Prostate gland (tissue), 2 donors: Measurements from ENCODE around the gene ARHGAP9. TPM values are rescaled to one million over a fixed set of nuclear protein-coding genes. Genes with fewer than 3 reads are reported as not detected.
A peak's percentile ranks its signal among the peaks of the same experiment; 100 is the strongest.

Experiments
- DNase-seq: peaks from one replicate; pipeline ENCODE4 v3.0.0-alpha.2; 2019; ENCODE audit warnings: low spot score
- H3K27ac ChIP-seq, 2 donors: fragments of 200-600 bp; sonication (generic); 2 replicates each; pipeline ENCODE4 v1.5.1; 2017 to 2019
- H3K27me3 ChIP-seq: fragments of 200-600 bp; sonication (generic); replicated peaks from 2 replicates; pipeline ENCODE4 v1.5.1; 2019; ENCODE audit not compliant: insufficient read depth
- H3K36me3 ChIP-seq, 2 donors: fragments of 200-600 bp; sonication (generic); 1 replicate in 1 of 2; 2 replicates in 1 of 2; pipeline versions ENCODE4 v1.5.1 to v1.8.1; 2017 to 2019
- H3K4me1 ChIP-seq: fragments of 200-600 bp; sonication (generic); replicated peaks from 2 replicates; pipeline ENCODE4 v1.5.1; 2019
- H3K4me3 ChIP-seq, 2 donors: fragments of 200-600 bp; sonication (generic); 2 replicates each; pipeline ENCODE4 v1.5.1; 2017 to 2019
- H3K9me3 ChIP-seq: fragments of 200-600 bp; sonication (generic); 2 replicates; pipeline ENCODE4 v1.5.1; 2017
- CTCF ChIP-seq, 4 experiments: fragments of 200-600 bp in 2 of 4; fragments of 450-650 bp in 2 of 4; sonication (generic) in 2 of 4; IDR thresholded peaks; 1 replicate in 3 of 4; 2 replicates in 1 of 4; pipeline ENCODE4 v1.5.1; 2016 to 2019; ENCODE audit warnings: antibody characterized with exemption in 4 of 4, mild to moderate bottlenecking in 2 of 4, moderate library complexity in 2 of 4
- POLR2A ChIP-seq: fragments of 450-650 bp; IDR thresholded peaks from one replicate; pipeline ENCODE4 v1.6.1; 2016; ENCODE audit warnings: antibody characterized with exemption, mild to moderate bottlenecking
- POLR2AphosphoS5 ChIP-seq: sonication (generic); formaldehyde crosslinking; IDR thresholded peaks from one replicate; pipeline ENCODE4 v1.6.1; 2017; ENCODE audit warnings: antibody characterized with exemption
- WGBS: methylation state at CpG from one replicate; pipeline ENCODE4 v1.1.5; 2018; 5-methylcytosine and 5-hydroxymethylcytosine counted together
- intact Hi-C: fragments of 100-400 bp; cut with DNase I; formaldehyde crosslinking; loops from one replicate; pipeline ENCODE4 v1.14.2; 2022
- total RNA-seq, 2 donors: library from RNA; depleted of rRNA; stranded (reverse); fragments of >200 nt; gene quantifications; one replicate each; pipeline ENCODE4 v1.1.0, GENCODE V29; 2016

ARHGAP9 gene
- total RNA-seq, 2 donors from 2014 or later, result 3.5 to 13.6 TPM

- peaks cover 10% of the 10 kb centered on the region for H3K4me1 ChIP-seq
- H3K27ac ChIP-seq, result peak overlapping the region; percentile 75 to 87
- TF ChIP-seq POLR2A (no peak), POLR2AphosphoS5 (peak; percentile 84)
- peaks cover 0 to 3% of the 10 kb centered on the region in 2 donors for H3K36me3 ChIP-seq
- no peak overlapping the region for H3K4me3 ChIP-seq
- WGBS, result 83% methylated on average over 15 of the region's 15 CpGs
- no peaks in the 10 kb centered on the region for H3K27me3 ChIP-seq
- intact Hi-C loops, result no loop called here
- DNase-seq, result peak; percentile 63
- H3K9me3 ChIP-seq, result no peaks in the 10 kb centered on the region
These were observed 12.0 kb upstream of the ARHGAP9 start for GRCh38 chr12:57491393-57492280.

- Histone ChIP-seq H3K27ac (peak overlapping the region; percentile 75 to 87), H3K9me3 (no peaks in the 10 kb centered on the region), H3K4me3 (no peak overlapping the region), H3K4me1 (peaks cover 10% of the 10 kb centered on the region), H3K27me3 (no peaks in the 10 kb centered on the region), H3K36me3 (peaks cover 0 to 3% of the 10 kb centered on the region in 2 donors)
- 97% methylated on average over 4 of the region's 4 CpGs for WGBS
- intact Hi-C loops, result no loop called here
- TF ChIP-seq POLR2AphosphoS5, result no peak
- TF ChIP-seq POLR2A, result no peak
- DNase-seq, result no peak
These were observed 10.5 kb upstream of the ARHGAP9 start for GRCh38 chr12:57490126-57490525.

DNA sequence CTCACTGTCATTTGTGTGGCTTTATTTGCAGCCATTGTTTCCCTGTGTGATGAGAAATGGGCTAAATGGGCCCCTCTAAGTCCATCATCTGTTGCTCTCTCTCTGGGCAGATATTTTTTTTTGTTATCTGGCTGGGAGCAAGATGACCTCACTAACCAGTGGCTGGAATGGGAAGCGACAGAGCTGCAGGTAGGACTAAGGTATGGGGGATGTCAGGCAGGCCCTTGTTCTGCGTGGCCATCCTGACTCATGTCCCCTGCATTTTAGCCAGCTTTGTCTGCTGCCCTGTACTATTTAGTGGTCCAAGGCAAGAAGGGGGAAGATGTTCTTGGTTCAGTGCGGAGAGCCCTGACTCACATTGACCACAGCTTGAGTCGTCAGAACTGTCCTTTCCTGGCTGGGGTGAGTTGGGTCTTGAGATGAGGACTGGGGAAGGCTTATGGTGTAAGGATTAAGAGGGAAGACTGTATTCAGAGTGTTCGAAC is 9.5 kb upstream of the ARHGAP9 start:
- DNase-seq, result no peak
- Histone ChIP-seq H3K9me3 (no peaks in the 10 kb centered on the region), H3K27ac (peak overlapping the region; percentile 61 to 87), H3K27me3 (no peaks in the 10 kb centered on the region), H3K4me1 (peaks cover 10% of the 10 kb centered on the region), H3K4me3 (no peak overlapping the region), H3K36me3 (peaks cover 0 to 3% of the 10 kb centered on the region in 2 donors)
- intact Hi-C loops, result no loop called here
- 91% methylated on average over 5 of the region's 5 CpGs for WGBS
- TF ChIP-seq CTCF (IDR thresholded peaks at IDR 0.05) (no peak), POLR2AphosphoS5 (no peak), POLR2A (no peak)

- Histone ChIP-seq H3K27ac (peak overlapping the region; percentile 61 to 87), H3K4me1 (peaks cover 10% of the 10 kb centered on the region), H3K4me3 (peak overlapping the region; percentile 62 to 75), H3K9me3 (no peaks in the 10 kb centered on the region), H3K27me3 (no peaks in the 10 kb centered on the region), H3K36me3 (peaks cover 0 to 3% of the 10 kb centered on the region in 2 donors)
- TF ChIP-seq POLR2AphosphoS5, result no peak
- no peak for TF ChIP-seq POLR2A
- TF ChIP-seq CTCF (IDR thresholded peaks at IDR 0.05), result no peak
- WGBS, result 30% methylated on average over 11 of the region's 11 CpGs
- intact Hi-C loops, result no loop called here
- DNase-seq, result no peak
These were observed 8.9 kb upstream of the ARHGAP9 start for GRCh38 chr12:57488402-57489156.

GRCh38 chr12:57487597-57488401 is 8.1 kb upstream of the ARHGAP9 start, which contains the start of gene MARS1:
MARS1 (plus strand) TSS chr12:57488068; CDS start chr12:57488091, 23 bp downstream.
- peak; percentile 14 for TF ChIP-seq POLR2A
- peak; percentile 99 for TF ChIP-seq POLR2AphosphoS5
- peak in 2 of 4 experiments; percentile 29 to 46 for TF ChIP-seq CTCF (IDR thresholded peaks at IDR 0.05)
- Histone ChIP-seq H3K4me3 (peak within 1 kb of the TSS; percentile 62 to 75), H3K27ac (peak within 1 kb of the TSS; percentile 61 to 87), H3K36me3 (peaks cover 0 to 3% of the 10 kb centered on the region in 2 donors), H3K9me3 (no peaks in the 10 kb centered on the region), H3K4me1 (peaks cover 10% of the 10 kb centered on the region), H3K27me3 (no peaks in the 10 kb centered on the region)
- peak; percentile 98 for DNase-seq
- intact Hi-C loops, result no loop called here
- 6% methylated on average over 47 of the region's 47 CpGs for WGBS
